ENCODE measurements around the gene GLB1L.
A peak's percentile ranks its signal among the peaks of the same experiment; 100 is the strongest.

Gene GLB1L

DNA sequence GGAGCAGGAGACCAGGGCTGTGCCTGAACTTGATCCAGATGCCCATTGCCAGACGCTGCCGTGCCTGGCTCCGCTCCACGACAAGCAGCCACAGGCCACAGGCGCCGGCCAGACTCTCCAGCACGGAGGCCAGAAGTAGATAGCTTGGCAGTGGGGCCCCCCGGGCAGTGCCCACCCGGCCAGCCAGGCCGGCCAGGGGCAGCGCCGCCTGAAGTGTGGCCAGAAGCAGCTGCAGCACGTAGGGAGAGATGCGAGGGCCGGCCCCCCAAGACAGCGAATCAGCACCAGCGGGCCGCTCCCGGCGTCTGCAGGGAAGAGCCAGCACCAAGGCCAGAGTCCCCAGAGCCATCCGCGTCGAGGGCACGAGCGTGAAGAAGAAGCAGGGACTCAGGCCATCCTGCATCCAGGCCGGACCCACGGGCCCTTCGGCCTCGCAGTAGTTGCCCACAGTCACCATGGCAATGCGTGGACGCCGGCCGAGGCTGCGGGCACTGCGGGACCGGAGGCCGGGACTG lies 27.0 kb downstream of the GLB1L start:
- peak; percentile 75 for DNase-seq (ENCODE audit: low read depth)
- peak overlapping the region; percentile 63 for H3K4me3 ChIP-seq (replicated peaks; ENCODE audit: low read depth, low read length)
- TF ChIP-seq, protein P1, sequence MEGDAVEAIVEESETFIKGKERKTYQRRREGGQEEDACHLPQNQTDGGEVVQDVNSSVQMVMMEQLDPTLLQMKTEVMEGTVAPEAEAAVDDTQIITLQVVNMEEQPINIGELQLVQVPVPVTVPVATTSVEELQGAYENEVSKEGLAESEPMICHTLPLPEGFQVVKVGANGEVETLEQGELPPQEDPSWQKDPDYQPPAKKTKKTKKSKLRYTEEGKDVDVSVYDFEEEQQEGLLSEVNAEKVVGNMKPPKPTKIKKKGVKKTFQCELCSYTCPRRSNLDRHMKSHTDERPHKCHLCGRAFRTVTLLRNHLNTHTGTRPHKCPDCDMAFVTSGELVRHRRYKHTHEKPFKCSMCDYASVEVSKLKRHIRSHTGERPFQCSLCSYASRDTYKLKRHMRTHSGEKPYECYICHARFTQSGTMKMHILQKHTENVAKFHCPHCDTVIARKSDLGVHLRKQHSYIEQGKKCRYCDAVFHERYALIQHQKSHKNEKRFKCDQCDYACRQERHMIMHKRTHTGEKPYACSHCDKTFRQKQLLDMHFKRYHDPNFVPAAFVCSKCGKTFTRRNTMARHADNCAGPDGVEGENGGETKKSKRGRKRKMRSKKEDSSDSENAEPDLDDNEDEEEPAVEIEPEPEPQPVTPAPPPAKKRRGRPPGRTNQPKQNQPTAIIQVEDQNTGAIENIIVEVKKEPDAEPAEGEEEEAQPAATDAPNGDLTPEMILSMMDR (IDR thresholded peaks at IDR 0.05; ENCODE audit: low read length, missing control alignments), result no peak

DNA sequence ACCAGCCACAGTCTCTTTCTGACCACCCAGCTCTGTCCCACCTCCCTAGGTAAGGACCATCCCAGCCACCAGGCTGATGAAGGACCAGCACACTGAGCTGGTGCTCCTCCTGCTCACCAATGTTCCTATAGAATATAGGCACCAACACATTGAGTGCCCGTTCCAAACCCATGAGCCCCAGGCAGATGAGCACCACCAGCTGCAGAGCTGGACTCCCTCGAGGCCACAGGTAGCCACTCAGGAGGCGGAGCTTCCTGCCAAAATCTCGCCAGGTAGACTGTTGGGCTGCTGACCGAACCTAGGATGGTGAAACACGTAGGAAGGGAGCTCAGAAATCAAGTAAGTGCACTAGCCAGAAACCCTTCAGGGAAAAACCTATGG lies 28.7 kb downstream of the GLB1L start:
- no peak for DNase-seq (ENCODE audit: low read depth)
- H3K4me3 ChIP-seq (replicated peaks; ENCODE audit: low read depth, low read length), result no peak overlapping the region
- TF ChIP-seq, protein P1 (IDR thresholded peaks at IDR 0.05; ENCODE audit: low read length, missing control alignments), result no peak

DNA sequence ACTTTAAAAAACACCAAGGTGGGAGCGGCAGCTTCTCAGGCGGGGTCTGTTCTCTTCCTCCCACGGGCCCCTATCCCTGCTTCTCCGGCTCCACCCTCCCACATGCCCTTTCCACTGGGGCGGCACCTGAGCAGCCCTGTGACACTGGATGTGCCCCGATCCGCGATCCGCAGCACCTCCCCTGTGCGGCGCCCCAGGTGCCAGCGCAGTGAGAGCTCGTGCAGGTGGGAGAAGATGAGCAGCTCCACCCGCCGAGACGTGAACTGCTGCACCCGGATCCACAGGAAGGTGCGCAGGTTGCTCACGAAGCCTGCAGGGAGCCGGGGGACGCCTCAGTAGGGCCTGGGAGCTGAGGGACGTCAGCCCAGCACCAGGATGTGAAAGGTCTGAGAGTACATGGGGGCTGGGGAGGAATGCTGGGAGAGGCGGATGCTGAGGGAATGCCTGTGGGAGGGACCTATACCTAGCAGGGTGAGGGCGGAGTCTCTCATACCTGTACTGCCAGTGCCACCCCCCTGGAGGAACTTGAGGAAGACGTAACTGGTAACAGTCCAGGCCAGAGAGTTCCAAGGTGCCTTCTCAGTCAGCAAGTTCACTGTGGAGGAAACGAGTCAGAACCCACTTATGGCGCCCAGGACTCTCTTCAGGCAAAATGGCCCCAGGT lies 29.2 kb downstream of the GLB1L start:
- no peak overlapping the region for H3K4me3 ChIP-seq (replicated peaks; ENCODE audit: low read depth, low read length)
- no peak for DNase-seq (ENCODE audit: low read depth)
- TF ChIP-seq, protein P1 (IDR thresholded peaks at IDR 0.05; ENCODE audit: low read length, missing control alignments), result no peak

DNA sequence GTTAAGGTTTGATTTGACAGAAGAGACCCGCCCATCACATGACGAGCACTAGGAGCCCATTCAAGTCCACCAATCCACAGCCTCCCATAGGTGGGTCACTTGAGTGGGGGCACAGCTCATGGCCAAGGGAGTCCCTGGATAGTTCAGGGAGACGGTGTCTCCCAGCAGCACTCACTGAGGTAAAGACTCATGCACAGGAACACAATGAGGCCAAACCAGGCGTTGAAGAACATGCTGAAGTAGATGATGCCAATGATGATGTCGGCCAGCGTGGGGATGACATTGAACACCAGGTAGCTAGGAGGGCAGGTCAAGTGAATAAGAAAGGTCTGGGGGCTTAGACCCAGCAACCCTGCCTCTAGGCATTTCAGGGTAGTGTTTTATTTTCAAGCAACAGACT lies 30.5 kb downstream of the GLB1L start:
- DNase-seq (ENCODE audit: low read depth), result no peak
- H3K4me3 ChIP-seq (replicated peaks; ENCODE audit: low read depth, low read length), result no peak overlapping the region
- TF ChIP-seq, protein P1 (IDR thresholded peaks at IDR 0.05; ENCODE audit: low read length, missing control alignments), result no peak

DNA sequence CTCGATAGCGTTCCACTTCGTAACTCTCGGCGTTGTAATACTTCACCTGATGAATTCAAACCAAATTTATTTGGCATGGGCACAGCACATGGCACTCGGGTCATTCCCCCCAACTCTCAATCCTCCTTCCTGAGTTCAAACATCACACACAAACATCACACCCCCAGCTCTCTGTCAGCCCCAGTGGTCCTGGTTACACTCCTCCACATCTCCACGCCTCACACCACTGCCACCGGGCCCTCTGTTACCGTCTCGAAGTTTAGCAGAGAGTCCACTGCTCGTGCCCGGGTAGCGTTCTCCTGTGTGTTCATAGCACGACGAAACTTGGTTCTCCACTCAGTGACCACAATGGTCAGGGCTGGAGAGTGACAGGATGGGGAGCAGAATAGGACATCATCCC lies 31.1 kb downstream of the GLB1L start:
- DNase-seq (ENCODE audit: low read depth), result no peak
- TF ChIP-seq, protein P1 (IDR thresholded peaks at IDR 0.05; ENCODE audit: low read length, missing control alignments), result no peak
- no peak overlapping the region for H3K4me3 ChIP-seq (replicated peaks; ENCODE audit: low read depth, low read length)

DNA sequence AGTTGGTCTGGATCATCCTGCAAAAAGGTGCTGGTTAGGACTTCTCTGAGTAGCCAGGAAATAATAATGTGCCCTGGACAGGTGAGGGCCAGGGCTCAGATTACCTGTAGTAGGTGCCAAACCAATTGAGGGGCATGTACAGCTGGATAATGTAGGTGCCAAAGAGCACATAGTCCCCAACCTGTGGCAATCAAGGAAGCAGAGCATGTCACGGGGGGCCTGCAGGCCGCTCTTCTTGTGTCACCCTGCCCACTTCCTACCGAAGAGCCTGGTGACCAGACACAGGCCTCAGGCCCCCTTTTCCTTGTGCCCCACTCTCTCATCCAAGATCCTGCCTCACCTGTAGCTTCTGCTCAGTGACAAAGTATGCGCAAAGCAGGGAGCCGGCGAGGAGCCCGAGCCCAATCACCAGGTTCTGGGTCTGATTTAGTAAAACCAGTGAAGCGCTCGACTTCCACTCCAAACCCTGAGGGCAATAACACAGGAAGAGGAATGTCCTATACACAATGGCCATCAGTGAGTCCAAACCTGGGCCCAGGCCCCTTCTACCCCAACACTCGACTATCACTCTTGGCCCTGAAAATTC lies 31.7 kb downstream of the GLB1L start:
- no peak for DNase-seq (ENCODE audit: low read depth)
- TF ChIP-seq, protein P1 (IDR thresholded peaks at IDR 0.05; ENCODE audit: low read length, missing control alignments), result no peak
- no peak overlapping the region for H3K4me3 ChIP-seq (replicated peaks; ENCODE audit: low read depth, low read length)

DNA sequence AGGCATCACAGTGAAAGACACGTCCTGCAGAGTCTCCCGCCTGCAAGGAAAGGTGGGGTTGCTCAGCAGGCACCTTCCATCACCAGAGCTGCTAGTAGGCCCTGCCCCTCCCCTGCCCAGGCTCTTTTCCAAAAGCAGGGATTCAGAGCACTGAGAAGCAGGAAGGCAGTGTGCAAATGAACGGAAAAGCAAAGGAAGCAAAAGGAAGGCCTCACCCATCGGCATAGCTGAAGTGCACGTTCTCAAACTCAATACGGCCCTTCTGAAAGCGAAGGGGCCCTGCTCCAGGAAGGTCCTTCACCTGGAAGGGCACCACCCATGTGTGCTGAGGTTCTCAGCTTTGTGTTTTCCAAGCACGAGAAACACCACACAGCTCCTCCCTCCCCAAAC lies 32.2 kb downstream of the GLB1L start:
- H3K4me3 ChIP-seq (replicated peaks; ENCODE audit: low read depth, low read length), result no peak overlapping the region
- TF ChIP-seq, protein P1 (IDR thresholded peaks at IDR 0.05; ENCODE audit: low read length, missing control alignments), result no peak
- no peak for DNase-seq (ENCODE audit: low read depth)
